SK-N-SH treated with all-trans-retinoic acid at 6 μM for 48 hours (cell line): Measurements from ENCODE around the gene PDE6B.

Source experiments
- ARNTL ChIP-seq: fragments of 450-650 bp; formaldehyde crosslinking; IDR thresholded peaks from 2 replicates; pipeline ENCODE4 v1.5.0; 2020; ENCODE audit warnings: low read depth, mild to moderate bottlenecking, moderate library complexity, borderline replicate concordance
- CSDC2 ChIP-seq: fragments of 250-450 bp; sonication (Bioruptor Pico); IDR thresholded peaks from 2 replicates; pipeline ENCODE4 v1.5.0; 2020; ENCODE audit warnings: mild to moderate bottlenecking, moderate library complexity
- GLIS3 ChIP-seq: fragments of 250-450 bp; sonication (Bioruptor Pico); IDR thresholded peaks from 2 replicates; pipeline ENCODE4 v1.5.0; 2020; ENCODE audit warnings: mild to moderate bottlenecking, moderate library complexity
- ISL1 ChIP-seq: fragments of 250-450 bp; sonication (Bioruptor Pico); IDR thresholded peaks from 2 replicates; pipeline ENCODE4 v2.1.2; 2022; ENCODE audit warnings: mild to moderate bottlenecking, moderate library complexity
- RARB ChIP-seq: fragments of 250-450 bp; sonication (Bioruptor Pico); IDR thresholded peaks from 2 replicates; pipeline ENCODE4 v1.8.0; 2021; ENCODE audit warnings: mild to moderate bottlenecking, moderate library complexity
- ZFP3 ChIP-seq: fragments of 250-450 bp; sonication (Bioruptor Pico); IDR thresholded peaks from 2 replicates; pipeline ENCODE4 v1.5.0; 2020; ENCODE audit warnings: mild to moderate bottlenecking, moderate library complexity
- ZFP30 ChIP-seq: fragments of 450-650 bp; formaldehyde crosslinking; IDR thresholded peaks from 2 replicates; pipeline ENCODE4 v1.5.0; 2022; ENCODE audit warnings: mild to moderate bottlenecking, moderate library complexity
- TF ChIP-seq, protein P1 (sequence below): fragments of 250-450 bp; sonication (Bioruptor Pico); IDR thresholded peaks from 2 replicates; pipeline ENCODE4 v1.5.1; 2020; ENCODE audit warnings: low read depth, mild to moderate bottlenecking, moderate library complexity

DNA sequence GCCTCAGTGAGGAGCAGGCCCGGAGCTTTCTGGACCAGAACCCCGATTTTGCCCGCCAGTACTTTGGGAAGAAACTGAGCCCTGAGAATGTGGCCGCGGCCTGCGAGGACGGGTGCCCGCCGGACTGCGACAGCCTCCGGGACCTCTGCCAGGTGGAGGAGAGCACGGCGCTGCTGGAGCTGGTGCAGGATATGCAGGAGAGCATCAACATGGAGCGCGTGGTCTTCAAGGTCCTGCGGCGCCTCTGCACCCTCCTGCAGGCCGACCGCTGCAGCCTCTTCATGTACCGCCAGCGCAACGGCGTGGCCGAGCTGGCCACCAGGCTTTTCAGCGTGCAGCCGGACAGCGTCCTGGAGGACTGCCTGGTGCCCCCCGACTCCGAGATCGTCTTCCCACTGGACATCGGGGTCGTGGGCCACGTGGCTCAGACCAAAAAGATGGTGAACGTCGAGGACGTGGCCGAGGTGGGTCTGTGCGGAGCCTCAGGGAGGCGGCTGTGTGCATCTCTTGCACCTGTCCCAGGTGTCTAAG lies 323 bp downstream of the PDE6B start:
- TF ChIP-seq ZFP30 (no peak), ISL1 (CRISPR knock-in tag) (no peak), GLIS3 (CRISPR knock-in tag) (no peak), ARNTL (no peak), RARB (CRISPR knock-in tag) (no peak), ZFP3 (no peak), CSDC2 (no peak)
- TF ChIP-seq, protein P1, sequence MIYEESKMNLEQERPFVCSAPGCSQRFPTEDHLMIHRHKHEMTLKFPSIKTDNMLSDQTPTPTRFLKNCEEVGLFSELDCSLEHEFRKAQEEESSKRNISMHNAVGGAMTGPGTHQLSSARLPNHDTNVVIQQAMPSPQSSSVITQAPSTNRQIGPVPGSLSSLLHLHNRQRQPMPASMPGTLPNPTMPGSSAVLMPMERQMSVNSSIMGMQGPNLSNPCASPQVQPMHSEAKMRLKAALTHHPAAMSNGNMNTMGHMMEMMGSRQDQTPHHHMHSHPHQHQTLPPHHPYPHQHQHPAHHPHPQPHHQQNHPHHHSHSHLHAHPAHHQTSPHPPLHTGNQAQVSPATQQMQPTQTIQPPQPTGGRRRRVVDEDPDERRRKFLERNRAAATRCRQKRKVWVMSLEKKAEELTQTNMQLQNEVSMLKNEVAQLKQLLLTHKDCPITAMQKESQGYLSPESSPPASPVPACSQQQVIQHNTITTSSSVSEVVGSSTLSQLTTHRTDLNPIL (CRISPR knock-in tag): no peak
